ENCODE measurements around the gene FBXL17.

FBXL17 gene

GRCh38 chr5:107849118-107849517, 532.8 kb downstream of the FBXL17 start:
- H3K27me3 Mint-ChIP-seq = no peaks in the 10 kb centered on the region
- DNase-seq = no peak
- H3K4me1 Mint-ChIP-seq (ENCODE audit: low read depth) = no peaks in the 10 kb centered on the region
- peaks cover 5% of the 10 kb centered on the region for H3K9me3 Mint-ChIP-seq
- H3K27ac Mint-ChIP-seq = no peak overlapping the region
- no peaks in the 10 kb centered on the region for H3K36me3 Mint-ChIP-seq (ENCODE audit: low read depth)
- H3K4me3 Mint-ChIP-seq = no peak overlapping the region

GRCh38 chr5:107840592-107840991, 541.3 kb downstream of the FBXL17 start:
- DNase-seq = no peak
- H3K4me1 Mint-ChIP-seq (ENCODE audit: low read depth) = no peaks in the 10 kb centered on the region
- H3K27ac Mint-ChIP-seq = no peak overlapping the region
- H3K9me3 Mint-ChIP-seq = no peaks in the 10 kb centered on the region
- peaks cover 15% of the 10 kb centered on the region for H3K27me3 Mint-ChIP-seq
- no peaks in the 10 kb centered on the region for H3K36me3 Mint-ChIP-seq (ENCODE audit: low read depth)
- no peak overlapping the region for H3K4me3 Mint-ChIP-seq

GRCh38 chr5:107840161-107840560, 541.7 kb downstream of the FBXL17 start:
- no peaks in the 10 kb centered on the region for H3K9me3 Mint-ChIP-seq
- H3K27me3 Mint-ChIP-seq = peaks cover 15% of the 10 kb centered on the region
- no peak for DNase-seq
- no peaks in the 10 kb centered on the region for H3K36me3 Mint-ChIP-seq (ENCODE audit: low read depth)
- no peak overlapping the region for H3K27ac Mint-ChIP-seq
- no peaks in the 10 kb centered on the region for H3K4me1 Mint-ChIP-seq (ENCODE audit: low read depth)
- H3K4me3 Mint-ChIP-seq = no peak overlapping the region

- no peaks in the 10 kb centered on the region for H3K9me3 Mint-ChIP-seq
- no peaks in the 10 kb centered on the region for H3K27me3 Mint-ChIP-seq
- no peak overlapping the region for H3K4me3 Mint-ChIP-seq
- no peaks in the 10 kb centered on the region for H3K4me1 Mint-ChIP-seq (ENCODE audit: low read depth)
- H3K36me3 Mint-ChIP-seq (ENCODE audit: low read depth) = no peaks in the 10 kb centered on the region
- H3K27ac Mint-ChIP-seq = no peak overlapping the region
- no peak for DNase-seq
Observed at GRCh38 chr5:107835096-107835495, 546.8 kb downstream of the FBXL17 start.

- no peaks in the 10 kb centered on the region for H3K27me3 Mint-ChIP-seq
- H3K4me3 Mint-ChIP-seq = no peak overlapping the region
- H3K9me3 Mint-ChIP-seq = no peaks in the 10 kb centered on the region
- DNase-seq = no peak
- no peak overlapping the region for H3K27ac Mint-ChIP-seq
- no peaks in the 10 kb centered on the region for H3K36me3 Mint-ChIP-seq (ENCODE audit: low read depth)
- H3K4me1 Mint-ChIP-seq (ENCODE audit: low read depth) = no peaks in the 10 kb centered on the region
Observed at GRCh38 chr5:107832746-107833145, 549.2 kb downstream of the FBXL17 start.

- no peaks in the 10 kb centered on the region for H3K4me1 Mint-ChIP-seq (ENCODE audit: low read depth)
Observed at GRCh38 chr5:107831612-107832395, 550.1 kb downstream of the FBXL17 start.

GRCh38 chr5:107830750-107831149, 551.1 kb downstream of the FBXL17 start:
- H3K9me3 Mint-ChIP-seq = no peaks in the 10 kb centered on the region
- H3K27ac Mint-ChIP-seq = no peak overlapping the region
- no peaks in the 10 kb centered on the region for H3K36me3 Mint-ChIP-seq (ENCODE audit: low read depth)
- no peak overlapping the region for H3K4me3 Mint-ChIP-seq
- no peaks in the 10 kb centered on the region for H3K27me3 Mint-ChIP-seq
- no peaks in the 10 kb centered on the region for H3K4me1 Mint-ChIP-seq (ENCODE audit: low read depth)
- no peak for DNase-seq

More at GRCh38 chr5:107831612-107832395, 550.1 kb downstream of the FBXL17 start:
- Mint-ChIP-seq H3K36me3 (ENCODE audit: low read depth) (no peaks in the 10 kb centered on the region), H3K4me3 (no peak overlapping the region), H3K9me3 (no peaks in the 10 kb centered on the region), H3K27ac (no peak overlapping the region), H3K27me3 (no peaks in the 10 kb centered on the region)
- no peak for DNase-seq

- Mint-ChIP-seq H3K36me3 (ENCODE audit: low read depth) (no peaks in the 10 kb centered on the region), H3K27me3 (peaks cover 5% of the 10 kb centered on the region), H3K4me1 (ENCODE audit: low read depth) (no peaks in the 10 kb centered on the region), H3K27ac (no peak overlapping the region), H3K9me3 (peaks cover 4% of the 10 kb centered on the region), H3K4me3 (no peak overlapping the region)
- no peak for DNase-seq
Observed at GRCh38 chr5:107826311-107827000, 555.4 kb downstream of the FBXL17 start.

- no peaks in the 10 kb centered on the region for H3K36me3 Mint-ChIP-seq (ENCODE audit: low read depth)
- peaks cover 5% of the 10 kb centered on the region for H3K27me3 Mint-ChIP-seq
- no peak overlapping the region for H3K27ac Mint-ChIP-seq
- DNase-seq = no peak
- no peaks in the 10 kb centered on the region for H3K4me1 Mint-ChIP-seq (ENCODE audit: low read depth)
- H3K9me3 Mint-ChIP-seq = peaks cover 4% of the 10 kb centered on the region
- H3K4me3 Mint-ChIP-seq = no peak overlapping the region
Observed at GRCh38 chr5:107824821-107825220, 557.1 kb downstream of the FBXL17 start.

DNA sequence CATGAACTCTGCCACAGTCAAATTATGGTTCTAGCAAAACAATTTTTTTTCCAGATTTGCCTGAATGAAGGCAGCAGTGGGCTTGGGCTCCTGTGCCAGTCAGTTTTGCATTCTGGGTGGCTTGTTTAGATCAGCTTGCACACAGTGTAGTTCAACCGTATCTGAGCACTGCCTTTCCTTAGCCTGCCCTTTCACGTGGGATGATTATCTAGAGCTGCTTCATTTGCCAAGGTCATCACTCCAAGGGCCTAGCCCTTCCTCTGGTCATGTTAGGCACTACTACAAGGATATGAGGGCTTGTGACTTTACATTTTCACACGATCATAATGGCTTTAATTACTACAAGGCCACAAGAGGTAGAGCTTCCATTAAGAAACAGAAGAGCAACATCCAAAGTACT, 560.6 kb downstream of the FBXL17 start:
- no peak overlapping the region for H3K4me3 Mint-ChIP-seq
- peaks cover 4% of the 10 kb centered on the region for H3K9me3 Mint-ChIP-seq
- H3K27ac Mint-ChIP-seq = no peak overlapping the region

GRCh38 chr5:107820429-107820828, 561.5 kb downstream of the FBXL17 start:
- no peak overlapping the region for H3K4me3 Mint-ChIP-seq
- H3K36me3 Mint-ChIP-seq (ENCODE audit: low read depth) = no peaks in the 10 kb centered on the region
- H3K4me1 Mint-ChIP-seq (ENCODE audit: low read depth) = no peaks in the 10 kb centered on the region
- peaks cover 4% of the 10 kb centered on the region for H3K9me3 Mint-ChIP-seq
- DNase-seq = no peak
- H3K27ac Mint-ChIP-seq = no peak overlapping the region
- peaks cover 5% of the 10 kb centered on the region for H3K27me3 Mint-ChIP-seq

More for the DNA sequence above, 560.6 kb downstream of the FBXL17 start:
- no peaks in the 10 kb centered on the region for H3K4me1 Mint-ChIP-seq (ENCODE audit: low read depth)
- no peaks in the 10 kb centered on the region for H3K36me3 Mint-ChIP-seq (ENCODE audit: low read depth)
- peaks cover 5% of the 10 kb centered on the region for H3K27me3 Mint-ChIP-seq
- DNase-seq = no peak

DNA sequence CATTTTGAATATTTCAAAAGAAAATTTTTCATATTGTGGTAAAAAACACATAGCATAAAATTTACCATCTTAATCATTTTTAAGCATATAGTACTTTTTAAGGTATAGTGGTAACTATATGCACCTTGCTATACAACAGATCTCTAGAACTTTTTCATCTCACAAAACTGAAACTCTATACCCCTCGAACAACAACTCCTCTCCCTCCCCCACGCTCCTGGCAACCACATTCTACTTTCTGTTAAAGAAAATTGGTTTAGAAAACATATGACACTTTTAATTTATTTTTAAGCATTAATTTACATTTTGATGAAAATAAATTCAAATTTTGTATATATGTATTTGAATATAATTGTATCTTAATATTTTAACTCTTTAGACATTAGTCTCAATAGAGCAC, 563.9 kb downstream of the FBXL17 start:
- H3K27ac Mint-ChIP-seq = no peak overlapping the region
- no peak for DNase-seq
- no peaks in the 10 kb centered on the region for H3K36me3 Mint-ChIP-seq (ENCODE audit: low read depth)
- peaks cover 4% of the 10 kb centered on the region for H3K9me3 Mint-ChIP-seq
- H3K4me1 Mint-ChIP-seq (ENCODE audit: low read depth) = no peaks in the 10 kb centered on the region
- H3K27me3 Mint-ChIP-seq = no peaks in the 10 kb centered on the region
- no peak overlapping the region for H3K4me3 Mint-ChIP-seq

- no peak for DNase-seq
- Mint-ChIP-seq H3K4me3 (no peak overlapping the region), H3K27me3 (no peaks in the 10 kb centered on the region), H3K36me3 (ENCODE audit: low read depth) (no peaks in the 10 kb centered on the region), H3K9me3 (peaks cover 4% of the 10 kb centered on the region), H3K27ac (no peak overlapping the region), H3K4me1 (ENCODE audit: low read depth) (no peaks in the 10 kb centered on the region)
Observed at GRCh38 chr5:107817436-107817835, 564.5 kb downstream of the FBXL17 start.

- no peaks in the 10 kb centered on the region for H3K27me3 Mint-ChIP-seq
- H3K27ac Mint-ChIP-seq = no peak overlapping the region
- H3K36me3 Mint-ChIP-seq (ENCODE audit: low read depth) = no peaks in the 10 kb centered on the region
- H3K9me3 Mint-ChIP-seq = no peaks in the 10 kb centered on the region
- no peak overlapping the region for H3K4me3 Mint-ChIP-seq
- DNase-seq = no peak
- H3K4me1 Mint-ChIP-seq (ENCODE audit: low read depth) = no peaks in the 10 kb centered on the region
Observed at GRCh38 chr5:107815109-107815508, 566.8 kb downstream of the FBXL17 start.

GRCh38 chr5:107814183-107814827, 567.6 kb downstream of the FBXL17 start:
- no peak overlapping the region for H3K27ac Mint-ChIP-seq
- H3K9me3 Mint-ChIP-seq = no peaks in the 10 kb centered on the region
- no peak overlapping the region for H3K4me3 Mint-ChIP-seq
- no peak for DNase-seq
- H3K27me3 Mint-ChIP-seq = no peaks in the 10 kb centered on the region
- H3K4me1 Mint-ChIP-seq (ENCODE audit: low read depth) = no peaks in the 10 kb centered on the region
- H3K36me3 Mint-ChIP-seq (ENCODE audit: low read depth) = no peaks in the 10 kb centered on the region

All from activated T-cell treated with anti-CD3 and anti-CD28 coated beads, Interleukin-2, amount 50 U/mL, for 24 hours (primary cell).